ENCODE results near the gene RPGRIP1. TPM values are rescaled to one million over a fixed set of nuclear protein-coding genes. Genes with fewer than 3 reads are reported as not detected.

Gene RPGRIP1
- total and polyA plus RNA-seq, 9 of the 15 experiments (the other 6 are each of a cell fraction or from before 2014, with no cell fraction given): 0.47 to 0.95 (median 0.65) TPM; not detected in 1

GRCh38 chr14:21251215-21251614 lies 28.7 kb upstream of the RPGRIP1 start:
- H3K79me2 ChIP-seq (ENCODE audit: control insufficient read depth, insufficient read depth, low read length): peaks cover 100% of the 10 kb centered on the region
- POLR2A ChIA-PET: interaction anchor here (0.6 kb wide), 1 partner anchor 1639 kb away, joined by 3 read pairs; no protein-coding TSS in a partner anchor
- peaks cover 31% of the 10 kb centered on the region; the same call in 1 of the 2 replicates for H4K20me1 ChIP-seq (replicated peaks; ENCODE audit: control insufficient read depth, insufficient read depth, low read length)
- no peak overlapping the region for H3K4me2 ChIP-seq (ENCODE audit: insufficient read depth, low read length)
- no peak for TF ChIP-seq ZBTB40 (IDR thresholded peaks at IDR 0.05)
- TF ChIP-seq ZBTB40 (CRISPR knock-in tag; IDR thresholded peaks at IDR 0.05): no peak
- no peak for TF ChIP-seq ZNF655 (CRISPR knock-in tag; IDR thresholded peaks at IDR 0.05)
- H3K9me1 ChIP-seq (ENCODE audit: control insufficient read depth, insufficient read depth, low read length): no peaks in the 10 kb centered on the region
- intact Hi-C loops (cut with micrococcal nuclease) (no loop called here), in situ Hi-C loops (cut with MboI) (no loop called here)
- ATAC-seq (no peak), FAIRE-seq (no peak), DNase-seq (ENCODE audit: extremely low read depth in 1 of 4, low spot score in 3 of 4) (no peak)
- H3K27ac ChIP-seq (ENCODE audit: extremely low read depth, low read depth, low read length): no peak overlapping the region
- peaks cover 93% of the 10 kb centered on the region for H3K36me3 ChIP-seq (ENCODE audit: control insufficient read depth, insufficient read depth, low read length)
- H3K9me3 ChIP-seq (replicated peaks; ENCODE audit: control insufficient read depth, insufficient read depth, low read depth, low read length): no peaks in the 10 kb centered on the region
- H3K4me1 ChIP-seq (replicated peaks in 1 of 2; ENCODE audit: control insufficient read depth in 2 of 2, insufficient read depth in 2 of 2, low read length in 2 of 2): no peaks in the 10 kb centered on the region; a peak in 3 of 5 replicates
- BruUV-seq (replicated peaks): no TSS peak
- CTCF ChIA-PET (ENCODE audit: low intra/inter-chr PET ratio): no interaction called here
- WGBS (ENCODE audit: insufficient coverage, low coverage, missing lambda C conversion rate): 91% methylated on average over 5 of the region's 5 CpGs
- no peak overlapping the region for H3K9ac ChIP-seq (ENCODE audit: insufficient read depth in 1 of 2, low read depth in 2 of 2, low read length in 2 of 2)
- H3K27me3 ChIP-seq (ENCODE audit: control insufficient read depth in 2 of 2, insufficient read depth in 2 of 2, low read length in 2 of 2): no peaks in the 10 kb centered on the region
- no peak overlapping the region for H3K4me3 ChIP-seq
- H2AFZ ChIP-seq (ENCODE audit: low read depth, low read length): no peak overlapping the region
